Fibroblast of the aortic adventitia (primary cell): ENCODE results near the gene SP6. TPM values are rescaled to one million over a fixed set of nuclear protein-coding genes. Genes with fewer than 3 reads are reported as not detected.
A peak's percentile ranks its signal among the peaks of the same experiment; 100 is the strongest.

Experiments used
- DNase-seq: peaks from one replicate; pipeline ENCODE4 v3.0.0-alpha.2; 2010; ENCODE audit warnings: low read depth
- H3K4me3 ChIP-seq: 2 replicates; pipeline ENCODE4 v1.5.1; 2011; ENCODE audit warnings: low read depth, mild to moderate bottlenecking, control low read depth, low read length, moderate library complexity
- CTCF ChIP-seq: IDR thresholded peaks from 2 replicates; pipeline ENCODE4 v1.5.1; 2011; ENCODE audit warnings: mild to moderate bottlenecking, low read length, control low read depth, inconsistent platforms; ENCODE audit not compliant: insufficient read depth
- total RNA-seq: library from RNA; depleted of rRNA; stranded (reverse); fragments of >200 nt; gene quantifications from 2 replicates; pipeline ENCODE4 v1.2.3, GENCODE V29; 2012; ENCODE audit warnings: low replicate concordance

The SP6 gene
- total RNA-seq, 1 donor, result 0.09 TPM

- no peak overlapping the region for H3K4me3 ChIP-seq
- no peak for TF ChIP-seq CTCF
- no peak for DNase-seq
These were observed 4.1 kb downstream of the SP6 start for GRCh38 chr17:47846716-47847340.

DNA sequence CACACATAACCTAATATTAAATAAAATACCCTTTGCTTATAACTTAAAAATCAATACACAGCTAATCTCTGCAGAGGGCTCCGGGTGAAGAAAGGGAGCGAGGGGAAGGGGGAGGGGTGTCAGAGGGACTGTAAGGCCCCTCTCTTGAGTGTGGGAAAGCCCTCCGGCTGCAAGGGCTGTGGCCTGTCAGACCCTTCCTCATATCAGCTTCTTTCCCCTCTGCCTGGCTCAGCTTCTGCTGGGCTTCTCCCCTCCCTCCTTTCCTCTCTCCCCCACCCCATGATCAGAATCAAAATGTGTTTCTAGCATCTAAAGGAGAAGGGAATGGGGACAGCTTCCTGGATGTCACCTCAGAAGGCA lies 5.3 kb downstream of the SP6 start:
- no peak for TF ChIP-seq CTCF

DNA sequence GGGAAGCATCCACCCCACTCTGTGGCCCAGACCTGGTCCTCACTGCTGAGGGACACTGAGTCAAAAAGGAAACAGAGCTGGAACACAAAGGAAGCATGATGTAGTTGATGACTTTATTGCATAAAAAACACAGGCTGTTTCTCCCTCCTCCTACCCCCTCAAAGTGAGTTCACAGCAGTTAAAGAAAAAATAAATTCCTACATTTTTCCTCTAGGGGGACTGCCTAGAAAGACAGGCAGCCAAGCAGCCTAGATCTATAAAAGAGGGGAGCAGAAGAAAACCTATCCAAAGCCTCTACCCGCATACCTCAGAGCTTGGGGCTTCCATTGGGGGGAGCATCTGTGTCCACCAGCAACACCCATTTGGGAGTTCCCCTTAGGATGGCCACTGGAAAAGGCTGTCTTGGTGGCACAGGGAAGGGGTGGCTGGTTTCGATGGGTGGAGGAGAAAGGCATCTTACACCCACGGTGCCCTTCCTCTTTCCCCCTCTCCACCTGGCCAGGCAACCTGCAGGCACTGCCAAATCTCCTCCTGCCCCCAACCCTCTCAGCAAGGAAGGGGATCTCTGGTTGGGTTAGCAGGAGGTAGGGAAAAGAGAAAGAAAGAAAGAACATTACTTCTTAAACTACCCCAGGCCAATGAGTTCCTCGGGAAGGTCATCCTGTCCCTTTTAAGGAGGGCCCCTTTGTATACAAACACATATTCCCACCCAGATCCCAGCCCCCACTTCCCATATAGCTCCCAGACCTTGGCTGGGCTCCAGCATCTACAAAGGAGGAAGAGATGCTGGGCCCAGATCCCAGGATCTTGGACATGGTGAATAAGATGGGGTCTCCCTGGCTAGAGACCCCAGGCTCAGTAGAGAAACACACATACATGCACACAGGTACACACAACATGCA lies 5.9 kb downstream of the SP6 start:
- H3K4me3 ChIP-seq, result no peak overlapping the region
- peak; percentile 59 for TF ChIP-seq CTCF
- DNase-seq, result peak; percentile 34

More for the DNA sequence above, 5.3 kb downstream of the SP6 start:
- H3K4me3 ChIP-seq, result no peak overlapping the region
- DNase-seq, result no peak

DNA sequence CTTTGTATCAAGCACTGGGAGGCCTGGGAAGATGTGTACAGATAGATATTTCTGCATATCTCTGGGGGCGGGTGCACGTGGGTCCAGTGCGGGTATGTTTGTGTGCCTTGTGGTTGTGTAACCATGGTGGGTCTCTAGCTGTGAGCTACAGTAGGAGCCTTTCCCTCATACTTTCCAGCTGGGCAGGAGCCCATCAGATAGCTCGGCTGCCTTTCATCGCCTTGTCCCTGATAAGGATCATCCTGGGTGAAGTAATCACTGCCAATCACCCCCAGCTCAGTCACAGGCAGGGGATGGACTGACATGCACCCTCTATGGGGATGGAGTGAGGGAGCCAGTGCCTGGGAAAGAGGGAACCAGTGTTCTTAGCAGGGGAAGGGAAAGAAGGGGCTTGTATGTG lies 6.7 kb downstream of the SP6 start:
- DNase-seq, result peak; percentile 35
- TF ChIP-seq CTCF, result no peak
- no peak overlapping the region for H3K4me3 ChIP-seq

GRCh38 chr17:47843391-47843730 lies 7.6 kb downstream of the SP6 start:
- no peak overlapping the region for H3K4me3 ChIP-seq
- TF ChIP-seq CTCF, result no peak
- no peak for DNase-seq

DNA sequence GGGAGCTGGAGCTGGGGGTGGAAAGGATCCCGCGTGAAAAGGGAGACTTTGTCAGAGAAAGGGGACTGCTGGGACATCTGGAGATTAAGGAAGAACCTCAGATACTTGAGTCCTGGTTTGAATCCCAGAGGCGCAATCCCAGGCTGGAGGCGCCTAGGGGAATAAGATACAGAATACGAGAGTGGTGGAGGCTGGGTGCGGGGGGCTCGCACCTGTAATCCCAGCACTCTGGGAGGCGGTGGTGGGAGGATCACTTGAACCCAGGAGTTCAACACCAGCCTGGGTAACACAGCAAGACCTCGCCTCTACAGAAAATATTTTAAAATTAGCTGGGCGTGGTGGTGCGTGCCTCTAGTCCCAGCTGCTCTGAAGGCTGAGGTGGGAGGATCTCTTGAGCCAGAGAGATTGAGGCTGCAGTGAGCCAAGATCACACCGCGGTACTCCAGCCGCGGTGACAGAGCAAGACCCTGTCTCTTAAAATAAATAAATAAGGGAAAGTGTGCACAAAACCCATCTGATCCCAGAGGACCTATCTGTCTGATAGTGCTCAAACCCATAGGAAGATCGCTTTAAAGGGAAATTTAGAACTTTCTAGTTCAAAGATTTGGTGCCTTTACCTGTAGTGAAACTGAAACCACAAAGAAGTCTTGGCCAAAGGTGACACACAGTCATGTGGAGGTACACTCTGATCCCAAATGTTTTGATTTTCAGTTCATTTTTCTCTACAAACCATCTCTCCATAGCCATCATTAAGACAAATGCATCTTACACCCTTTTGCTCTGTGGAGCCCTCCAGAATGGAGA lies 9.3 kb downstream of the SP6 start:
- no peak for TF ChIP-seq CTCF
- H3K4me3 ChIP-seq, result peak overlapping the region; percentile 90
- DNase-seq, result no peak
